Measurements from ENCODE around the gene GNAI3.

- no peak for TF ChIP-seq POLR2A (IDR thresholded peaks at IDR 0.05; ENCODE audit: low read depth)
- TF ChIP-seq POLR2AphosphoS5 (IDR thresholded peaks at IDR 0.05), result peak; percentile 44 to 72
Observed at GRCh38 chr1:109546311-109547109, 1.9 kb upstream of the GNAI3 start.

Data from esophagus muscularis mucosa (tissue), 2 donors.